Measurements from ENCODE around the gene PHYHD1. TPM values are rescaled to one million over a fixed set of nuclear protein-coding genes. Genes with fewer than 3 reads are reported as not detected.

PHYHD1 gene
- total RNA-seq, 2 donors from 2014 or later, result 0.77 TPM; not detected in 1

DNA sequence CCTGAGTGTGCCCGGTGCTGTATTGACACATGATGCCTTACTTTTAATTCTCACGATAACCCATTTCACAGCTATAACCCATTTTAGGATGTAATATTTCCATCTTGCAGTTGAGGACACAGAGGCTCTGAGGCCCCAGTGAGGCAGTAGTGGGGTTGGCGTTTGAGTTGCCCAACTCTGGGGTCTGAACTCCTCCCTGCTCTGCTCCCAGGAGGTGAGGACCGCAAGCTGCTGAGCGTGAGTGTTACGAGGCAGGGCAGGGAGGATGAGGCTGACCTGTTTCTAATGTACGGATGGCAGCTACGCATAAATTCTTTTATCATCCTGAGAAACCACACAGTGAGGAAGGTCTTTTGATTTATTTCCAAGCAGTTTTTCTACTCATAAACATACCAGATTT, 27.4 kb upstream of the PHYHD1 start:
- peak overlapping the region; percentile 76 for H3K27ac Mint-ChIP-seq
- H3K27me3 Mint-ChIP-seq, result no peaks in the 10 kb centered on the region
- H3K4me1 Mint-ChIP-seq, result peaks cover 22% of the 10 kb centered on the region
- no peak for ATAC-seq (replicated peaks)
- no peaks in the 10 kb centered on the region for H3K9me3 Mint-ChIP-seq
- H3K4me3 Mint-ChIP-seq, result peak overlapping the region; percentile 46
- H3K36me3 Mint-ChIP-seq (ENCODE audit: low read depth), result peaks cover 61% of the 10 kb centered on the region

DNA sequence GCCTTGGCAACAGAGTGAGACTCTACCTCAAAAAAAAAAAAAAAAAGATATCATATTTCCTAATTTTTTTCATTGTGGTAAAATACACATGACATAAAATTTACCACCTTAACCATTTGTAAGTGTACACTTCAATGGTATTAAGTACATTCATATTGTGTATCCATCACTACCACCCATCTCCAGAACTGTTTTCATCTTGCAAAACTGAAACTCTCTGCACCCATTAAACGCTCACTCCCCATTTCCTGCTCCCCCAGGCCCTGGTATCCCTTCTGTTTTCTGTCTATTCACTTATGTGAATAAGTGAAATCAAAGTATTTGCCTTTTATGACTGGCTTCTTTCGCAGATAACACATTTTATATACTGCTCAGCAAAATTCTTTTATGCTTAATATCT, 26.0 kb upstream of the PHYHD1 start:
- H3K27ac Mint-ChIP-seq, result peak overlapping the region; percentile 18
- no peaks in the 10 kb centered on the region for H3K27me3 Mint-ChIP-seq
- peaks cover 56% of the 10 kb centered on the region for H3K36me3 Mint-ChIP-seq (ENCODE audit: low read depth)
- H3K9me3 Mint-ChIP-seq, result no peaks in the 10 kb centered on the region
- peak; percentile 64 for ATAC-seq (replicated peaks)
- peaks cover 33% of the 10 kb centered on the region for H3K4me1 Mint-ChIP-seq
- peak overlapping the region; percentile 3 for H3K4me3 Mint-ChIP-seq

DNA sequence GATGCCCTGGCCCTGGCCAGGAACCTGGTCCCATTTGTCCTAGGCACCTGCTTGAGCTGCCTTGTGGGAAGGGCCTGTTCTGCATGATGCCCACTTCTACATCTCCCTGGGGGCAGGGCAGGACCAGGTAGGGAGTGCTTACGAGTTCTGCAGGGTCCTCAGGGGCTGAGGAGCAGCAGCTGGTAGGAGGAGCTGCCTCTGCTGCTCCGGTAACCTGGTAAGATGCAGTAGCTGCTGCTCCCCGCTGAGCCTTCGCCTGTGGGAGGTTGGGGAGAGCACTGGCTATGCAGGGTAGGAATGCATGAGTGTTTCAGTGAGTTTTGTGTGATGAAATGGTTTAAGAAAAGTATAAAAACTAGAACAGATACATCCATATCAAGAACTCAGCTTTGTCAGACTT, 25.2 kb upstream of the PHYHD1 start:
- peaks cover 38% of the 10 kb centered on the region for H3K4me1 Mint-ChIP-seq
- H3K27me3 Mint-ChIP-seq, result no peaks in the 10 kb centered on the region
- ATAC-seq (replicated peaks), result no peak
- peak overlapping the region; percentile 18 for H3K27ac Mint-ChIP-seq
- peaks cover 50% of the 10 kb centered on the region for H3K36me3 Mint-ChIP-seq (ENCODE audit: low read depth)
- H3K4me3 Mint-ChIP-seq, result no peak overlapping the region
- no peaks in the 10 kb centered on the region for H3K9me3 Mint-ChIP-seq

DNA sequence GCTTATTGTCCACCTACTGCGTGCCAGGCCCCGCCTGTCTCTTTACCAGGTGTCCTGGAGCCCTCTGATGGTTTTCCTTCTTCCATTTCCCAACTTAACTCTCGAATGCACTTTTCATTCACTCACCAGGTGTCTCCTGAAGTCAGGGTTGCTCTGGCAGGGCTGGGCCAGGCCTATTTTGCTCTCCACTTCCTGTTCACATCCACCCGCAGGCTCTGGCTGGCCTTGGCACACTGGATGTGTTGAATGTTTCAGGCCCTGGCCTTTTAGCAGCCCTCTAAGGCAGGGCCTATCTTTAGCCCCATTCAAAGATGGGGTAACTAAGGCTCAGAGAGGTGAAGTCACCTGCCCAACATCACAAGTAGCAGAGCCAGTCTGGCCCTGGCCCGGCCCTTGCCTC, 22.4 kb upstream of the PHYHD1 start:
- H3K27ac Mint-ChIP-seq, result peak overlapping the region; percentile 93
- peaks cover 40% of the 10 kb centered on the region for H3K36me3 Mint-ChIP-seq (ENCODE audit: low read depth)
- H3K4me1 Mint-ChIP-seq, result peaks cover 40% of the 10 kb centered on the region
- ATAC-seq (replicated peaks), result no peak
- no peaks in the 10 kb centered on the region for H3K9me3 Mint-ChIP-seq
- no peaks in the 10 kb centered on the region for H3K27me3 Mint-ChIP-seq
- peak overlapping the region; percentile 67 for H3K4me3 Mint-ChIP-seq

DNA sequence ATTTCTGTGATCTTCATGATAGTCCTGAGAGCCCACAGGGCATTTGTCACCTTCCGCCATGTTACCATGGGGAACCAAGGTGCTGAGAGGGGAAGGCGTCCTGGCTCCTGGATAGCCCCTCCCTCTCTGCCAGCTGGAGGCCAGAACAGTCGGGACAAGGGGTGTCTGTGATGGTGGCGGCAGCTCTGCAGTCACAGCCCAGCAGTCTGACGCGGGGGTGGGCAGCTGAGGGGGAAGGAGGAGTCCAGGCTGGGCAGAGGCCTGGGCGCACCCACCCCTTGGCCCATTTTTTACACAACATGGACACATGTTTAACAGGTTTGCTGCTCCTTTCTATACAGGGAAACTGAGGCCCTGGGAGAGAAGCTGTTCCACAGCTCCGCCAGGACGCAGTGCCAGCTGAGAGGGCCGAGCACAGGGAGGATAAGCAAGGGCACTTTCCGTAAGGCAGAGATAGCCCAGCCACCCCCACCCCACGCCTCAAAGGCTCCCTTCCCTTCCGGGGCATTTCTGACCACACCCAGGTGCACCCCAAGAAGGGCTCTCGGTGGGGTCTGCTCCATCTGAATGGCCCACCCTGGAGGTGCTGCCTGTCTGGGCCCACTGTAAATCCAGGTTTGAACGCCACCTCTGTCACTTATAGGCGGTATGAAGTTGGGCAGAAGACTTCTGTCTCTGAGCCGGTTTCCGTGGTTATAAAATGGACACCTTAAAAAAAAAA, 21.8 kb upstream of the PHYHD1 start:
- peaks cover 36% of the 10 kb centered on the region for H3K36me3 Mint-ChIP-seq (ENCODE audit: low read depth)
- no peaks in the 10 kb centered on the region for H3K9me3 Mint-ChIP-seq
- peak overlapping the region; percentile 67 for H3K4me3 Mint-ChIP-seq
- H3K27me3 Mint-ChIP-seq, result no peaks in the 10 kb centered on the region
- peak overlapping the region; percentile 93 for H3K27ac Mint-ChIP-seq
- peaks cover 38% of the 10 kb centered on the region for H3K4me1 Mint-ChIP-seq
- no peak for ATAC-seq (replicated peaks)

DNA sequence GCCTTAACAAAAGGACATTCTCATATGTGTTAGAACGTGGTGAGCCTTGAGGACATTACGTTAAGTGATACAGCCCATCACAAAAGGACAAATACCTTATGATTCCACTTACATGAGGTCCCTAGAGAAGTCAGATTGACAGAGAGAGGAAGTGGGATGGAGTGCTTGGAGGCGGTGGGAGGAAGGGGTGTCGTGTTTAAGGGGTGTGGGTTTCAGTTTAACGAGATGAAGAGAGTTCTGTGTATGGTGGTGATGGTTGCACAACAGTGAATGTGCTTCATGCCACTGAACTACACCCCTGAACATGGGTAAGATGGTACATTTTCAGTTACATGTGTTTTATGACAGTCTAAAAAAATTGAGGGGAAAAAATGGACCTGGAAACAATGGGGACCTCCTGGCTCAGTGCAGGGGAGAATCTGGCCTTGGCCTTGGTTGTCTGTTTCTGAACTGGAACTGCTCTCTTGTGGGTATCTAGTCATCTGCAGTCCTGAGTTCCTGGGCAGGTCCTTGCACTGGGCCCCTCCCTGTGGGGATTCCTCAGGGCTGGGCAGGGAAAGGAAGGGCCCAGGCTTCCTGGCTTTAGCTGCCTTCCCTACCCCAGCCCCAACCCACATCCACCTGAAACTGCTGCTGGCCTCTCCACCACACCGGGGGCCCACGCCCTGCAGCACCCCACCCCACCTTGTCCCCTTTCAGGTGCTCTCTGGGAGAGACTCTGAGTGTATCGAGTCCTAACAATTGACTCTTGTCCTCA, 21.0 kb upstream of the PHYHD1 start:
- Mint-ChIP-seq H3K9me3 (no peaks in the 10 kb centered on the region), H3K36me3 (ENCODE audit: low read depth) (peaks cover 34% of the 10 kb centered on the region), H3K27ac (peak overlapping the region; percentile 93), H3K4me1 (peaks cover 36% of the 10 kb centered on the region), H3K27me3 (no peaks in the 10 kb centered on the region), H3K4me3 (peak overlapping the region; percentile 67)
- peak; percentile 72 for ATAC-seq (replicated peaks)

DNA sequence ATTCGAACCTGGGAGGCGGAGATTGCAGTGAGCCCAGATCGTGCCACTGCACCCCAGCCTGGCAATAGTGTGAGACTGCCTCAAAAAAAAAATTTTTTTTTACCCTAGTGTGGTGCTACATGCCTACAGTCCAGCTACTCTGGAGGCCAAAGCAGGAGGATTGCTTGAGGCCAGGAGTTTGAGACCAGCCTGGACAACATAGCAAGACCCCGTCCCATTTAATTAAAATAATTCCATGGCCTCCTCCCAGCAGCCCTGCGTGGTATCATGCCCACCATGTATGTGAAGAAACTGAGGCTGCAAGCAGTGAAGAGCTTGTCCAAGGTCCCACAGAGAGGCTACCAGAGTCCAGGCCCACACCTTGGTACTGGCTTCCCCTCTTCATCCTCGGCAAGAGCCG, 19.4 kb upstream of the PHYHD1 start:
- H3K4me3 Mint-ChIP-seq, result peak overlapping the region; percentile 76
- H3K36me3 Mint-ChIP-seq (ENCODE audit: low read depth), result peaks cover 21% of the 10 kb centered on the region
- H3K9me3 Mint-ChIP-seq, result no peaks in the 10 kb centered on the region
- H3K27me3 Mint-ChIP-seq, result no peaks in the 10 kb centered on the region
- no peak for ATAC-seq (replicated peaks)
- peaks cover 29% of the 10 kb centered on the region for H3K4me1 Mint-ChIP-seq
- H3K27ac Mint-ChIP-seq, result peak overlapping the region; percentile 88

DNA sequence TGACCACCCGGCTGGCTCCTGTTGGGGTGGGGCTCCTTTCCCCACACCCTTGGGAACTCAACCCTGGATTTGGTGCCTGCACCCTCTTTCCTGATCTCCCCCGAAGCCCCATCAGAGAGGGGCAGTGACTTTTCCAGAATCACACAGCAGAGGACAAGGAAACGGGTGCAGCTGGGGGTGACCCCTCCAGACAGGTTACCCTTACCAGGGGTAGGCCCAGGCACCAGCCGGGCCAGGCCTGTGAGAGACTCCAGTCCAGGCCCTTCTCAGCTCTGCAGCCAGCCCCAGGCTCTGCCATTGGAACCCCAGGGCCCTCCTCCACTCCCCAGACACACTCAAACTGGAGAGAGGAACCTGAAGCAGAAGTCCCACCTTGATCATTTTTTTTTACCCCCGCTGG, 19.0 kb upstream of the PHYHD1 start:
- H3K36me3 Mint-ChIP-seq (ENCODE audit: low read depth), result peaks cover 17% of the 10 kb centered on the region
- no peaks in the 10 kb centered on the region for H3K9me3 Mint-ChIP-seq
- peaks cover 29% of the 10 kb centered on the region for H3K4me1 Mint-ChIP-seq
- H3K4me3 Mint-ChIP-seq, result peak overlapping the region; percentile 76
- no peaks in the 10 kb centered on the region for H3K27me3 Mint-ChIP-seq
- peak overlapping the region; percentile 88 for H3K27ac Mint-ChIP-seq
- peak; percentile 8 for ATAC-seq (replicated peaks)

DNA sequence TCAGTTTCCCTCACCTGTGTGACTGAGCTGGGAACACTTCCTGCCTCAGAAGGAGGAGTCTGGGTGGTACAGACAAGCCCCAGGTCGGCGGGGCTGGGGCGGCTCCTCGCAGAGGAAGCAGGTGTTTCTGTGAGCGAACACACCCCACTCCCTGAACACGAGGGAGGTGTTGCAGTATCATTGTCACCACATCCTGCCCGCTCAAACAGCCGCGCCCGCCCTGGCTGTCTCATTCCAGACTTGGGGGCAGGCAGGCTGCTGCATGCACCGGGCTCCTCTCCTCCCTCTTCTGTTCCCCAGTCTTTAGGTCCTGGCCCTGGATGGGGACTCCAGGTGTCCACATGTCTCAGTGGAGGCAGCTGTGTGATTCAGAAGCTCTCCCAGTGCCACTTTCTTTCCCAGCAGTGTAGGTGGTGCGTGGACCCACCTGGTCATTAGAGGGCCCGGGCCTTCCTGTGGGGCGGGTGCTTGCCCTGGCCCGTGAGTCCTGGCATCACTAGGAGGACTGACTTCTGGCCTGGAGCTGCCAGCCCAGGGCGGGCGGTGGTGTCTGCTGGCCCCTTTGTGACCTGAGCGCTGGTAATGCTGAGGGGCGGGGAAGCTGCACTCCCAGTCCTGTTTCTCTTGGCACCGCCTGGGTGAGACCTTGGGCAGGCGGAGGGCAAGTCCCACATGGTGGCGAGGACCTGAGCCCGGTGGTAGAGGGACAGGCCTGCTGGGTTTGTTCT, 18.3 kb upstream of the PHYHD1 start:
- peak overlapping the region; percentile 88 for H3K27ac Mint-ChIP-seq
- H3K4me3 Mint-ChIP-seq, result peak overlapping the region; percentile 76
- H3K9me3 Mint-ChIP-seq, result no peaks in the 10 kb centered on the region
- peaks cover 15% of the 10 kb centered on the region for H3K36me3 Mint-ChIP-seq (ENCODE audit: low read depth)
- H3K27me3 Mint-ChIP-seq, result no peaks in the 10 kb centered on the region
- peak; percentile 89 for ATAC-seq (replicated peaks)
- peaks cover 29% of the 10 kb centered on the region for H3K4me1 Mint-ChIP-seq

DNA sequence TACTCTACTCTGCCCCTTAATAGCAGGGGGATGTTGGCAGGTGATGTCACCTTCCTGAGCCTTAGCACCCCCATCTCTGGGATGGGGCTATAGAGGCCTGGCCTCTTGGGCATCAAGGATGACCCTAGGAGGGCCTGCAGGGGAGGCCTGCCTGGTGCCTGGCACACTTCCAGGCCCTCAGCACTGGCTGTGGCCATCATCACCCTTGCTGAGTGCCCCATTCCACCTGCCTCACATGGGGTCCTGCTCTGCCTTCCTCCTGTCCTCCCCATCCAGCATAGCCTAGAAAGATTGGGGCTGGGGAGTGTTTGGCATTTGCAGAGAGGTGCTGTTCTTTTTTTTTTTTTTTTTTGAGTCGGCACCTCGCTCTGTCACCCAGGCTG, 17.7 kb upstream of the PHYHD1 start:
- H3K4me1 Mint-ChIP-seq, result peaks cover 26% of the 10 kb centered on the region
- peaks cover 17% of the 10 kb centered on the region for H3K36me3 Mint-ChIP-seq (ENCODE audit: low read depth)
- H3K27ac Mint-ChIP-seq, result peak overlapping the region; percentile 88
- no peaks in the 10 kb centered on the region for H3K27me3 Mint-ChIP-seq
- peak overlapping the region; percentile 76 for H3K4me3 Mint-ChIP-seq
- no peak for ATAC-seq (replicated peaks)
- H3K9me3 Mint-ChIP-seq, result no peaks in the 10 kb centered on the region

DNA sequence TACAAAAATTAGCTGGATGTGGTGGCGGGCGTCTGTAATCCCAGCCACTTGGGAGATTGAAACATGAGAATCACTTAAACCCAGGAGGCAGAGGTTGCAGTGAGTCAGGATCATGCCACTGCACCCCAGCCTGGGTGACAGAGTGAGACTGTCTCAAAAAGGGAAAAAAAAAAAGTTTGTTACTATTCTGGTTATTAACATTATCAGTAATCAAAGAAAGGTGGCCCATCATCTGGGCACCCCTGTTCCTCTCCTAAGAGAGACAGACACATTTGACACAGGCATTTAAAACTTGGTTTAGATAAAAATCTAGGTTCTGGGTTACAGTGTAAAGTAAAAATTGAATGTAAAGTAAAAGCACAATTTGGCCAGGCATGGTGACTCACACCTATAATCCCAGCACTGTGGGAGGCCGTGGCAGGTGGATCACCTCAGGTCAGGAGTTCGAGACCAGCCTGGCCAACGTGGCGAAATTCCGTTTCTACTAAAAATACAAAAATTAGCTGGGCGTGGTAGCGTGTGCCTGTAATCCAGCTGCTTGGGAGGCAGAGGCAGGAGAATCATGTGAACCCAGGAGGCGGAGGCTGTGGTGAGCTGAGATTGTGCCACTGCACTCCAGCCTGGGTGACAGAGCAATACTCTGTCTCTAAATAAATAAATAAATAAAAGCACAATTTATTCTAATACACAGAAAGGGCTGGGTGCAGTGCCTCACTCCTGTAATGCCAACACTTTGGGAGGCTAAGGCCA, 16.7 kb upstream of the PHYHD1 start:
- peaks cover 20% of the 10 kb centered on the region for H3K36me3 Mint-ChIP-seq (ENCODE audit: low read depth)
- H3K4me3 Mint-ChIP-seq, result peak overlapping the region; percentile 10
- H3K9me3 Mint-ChIP-seq, result no peaks in the 10 kb centered on the region
- H3K27me3 Mint-ChIP-seq, result no peaks in the 10 kb centered on the region
- no peak for ATAC-seq (replicated peaks)
- H3K27ac Mint-ChIP-seq, result peak overlapping the region; percentile 63
- H3K4me1 Mint-ChIP-seq, result peaks cover 22% of the 10 kb centered on the region

DNA sequence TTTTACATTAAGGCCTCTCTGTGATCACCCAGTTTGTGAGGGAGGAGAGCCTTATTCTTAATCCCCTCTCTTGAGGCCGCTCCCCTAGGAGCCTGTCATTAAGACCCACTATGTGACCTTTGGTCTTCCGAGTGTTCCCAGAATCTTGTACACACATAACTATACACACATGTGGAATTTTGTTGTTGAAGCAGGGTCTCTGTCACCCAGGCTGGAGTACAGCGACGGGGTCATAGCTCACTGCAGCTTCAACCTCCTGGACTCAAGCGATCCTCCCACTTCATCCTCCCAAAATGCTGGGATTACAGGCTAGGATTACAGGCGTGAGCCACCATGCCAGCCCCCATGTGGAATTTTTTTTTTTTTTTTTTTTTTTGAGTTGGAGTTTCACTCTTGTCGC, 14.8 kb upstream of the PHYHD1 start:
- no peak for ATAC-seq (replicated peaks)
- no peaks in the 10 kb centered on the region for H3K27me3 Mint-ChIP-seq
- H3K4me1 Mint-ChIP-seq, result peaks cover 13% of the 10 kb centered on the region
- peaks cover 33% of the 10 kb centered on the region for H3K36me3 Mint-ChIP-seq (ENCODE audit: low read depth)
- H3K27ac Mint-ChIP-seq, result no peak overlapping the region
- H3K9me3 Mint-ChIP-seq, result no peaks in the 10 kb centered on the region
- no peak overlapping the region for H3K4me3 Mint-ChIP-seq

DNA sequence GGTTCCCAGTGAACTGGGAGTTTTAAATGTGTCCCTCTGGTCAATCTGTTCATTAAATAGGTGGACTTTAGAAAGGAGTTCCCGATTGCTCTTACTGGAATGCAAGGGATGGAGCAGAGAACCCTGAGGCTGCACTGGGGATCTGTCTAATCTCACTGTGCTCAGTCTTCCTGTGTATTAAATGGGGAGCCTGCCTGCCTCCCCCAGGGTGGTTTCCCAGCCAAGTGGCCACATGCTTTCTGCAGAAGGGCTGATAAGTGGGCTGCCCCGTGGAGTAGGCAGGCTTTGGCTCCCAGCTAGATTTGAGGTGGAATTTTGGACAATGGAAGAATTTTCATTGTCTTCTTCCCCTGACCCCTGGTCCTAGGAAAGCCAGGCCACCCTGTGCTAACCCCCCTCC, 14.0 kb upstream of the PHYHD1 start:
- Mint-ChIP-seq H3K27ac (no peak overlapping the region), H3K4me3 (no peak overlapping the region), H3K9me3 (no peaks in the 10 kb centered on the region), H3K27me3 (no peaks in the 10 kb centered on the region), H3K36me3 (ENCODE audit: low read depth) (peaks cover 37% of the 10 kb centered on the region), H3K4me1 (peaks cover 13% of the 10 kb centered on the region)
- no peak for ATAC-seq (replicated peaks)

DNA sequence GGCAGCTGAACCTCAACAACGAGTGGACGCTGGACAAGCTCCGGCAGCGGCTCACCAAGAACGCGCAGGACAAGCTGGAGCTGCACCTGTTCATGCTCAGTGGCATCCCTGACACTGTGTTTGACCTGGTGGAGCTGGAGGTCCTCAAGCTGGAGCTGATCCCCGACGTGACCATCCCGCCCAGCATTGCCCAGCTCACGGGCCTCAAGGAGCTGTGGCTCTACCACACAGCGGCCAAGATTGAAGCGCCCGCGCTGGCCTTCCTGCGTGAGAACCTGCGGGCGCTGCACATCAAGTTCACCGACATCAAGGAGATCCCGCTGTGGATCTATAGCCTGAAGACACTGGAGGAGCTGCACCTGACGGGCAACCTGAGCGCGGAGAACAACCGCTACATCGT, 12.4 kb upstream of the PHYHD1 start:
- Mint-ChIP-seq H3K4me1 (peaks cover 18% of the 10 kb centered on the region), H3K27me3 (no peaks in the 10 kb centered on the region), H3K27ac (no peak overlapping the region), H3K36me3 (ENCODE audit: low read depth) (peaks cover 50% of the 10 kb centered on the region), H3K4me3 (no peak overlapping the region), H3K9me3 (no peaks in the 10 kb centered on the region)
- ATAC-seq (replicated peaks), result no peak

Measured in activated T-helper 17 cell treated with anti-CD3 and anti-CD28 coated beads, Interleukin-2, amount 50 U/mL, for 72 hours (primary cell).